A549 (cell line): ENCODE measurements around the gene BCAS1. TPM values are rescaled to one million over a fixed set of nuclear protein-coding genes. Genes with fewer than 3 reads are reported as not detected.

Experiments
- ATAC-seq, 2 experiments: fragments of 200-7000 bp in 1 of 2; fragments of >200 bp in 1 of 2; cut with Nextera tagmentation in 1 of 2; cut with Tn5 transposase in 1 of 2; 3 replicates each; pipeline versions ENCODE4 v1.8.0 to v1.9.1; 2018 to 2020; ENCODE audit warnings: mild to moderate bottlenecking in 1 of 2, moderate library complexity in 1 of 2
- CTCF ChIA-PET: fragments of 300-600 bp; sonication (Branson Sonifier 250); formaldehyde crosslinking; extraction: SDS; loops from one replicate; lab custom pipeline; 2021; ENCODE audit warnings: antibody characterized with exemption, inconsistent platforms; lab: Yijun Ruan, JAX
- POLR2A ChIA-PET: fragments of 350-600 bp; formaldehyde crosslinking; extraction: SDS; loops from one replicate; lab custom pipeline; 2021; ENCODE audit warnings: antibody characterized with exemption, inconsistent platforms; lab: Yijun Ruan, JAX
- DNase-seq, 2 experiments: peaks; one replicate each; pipeline versions ENCODE4 v3.0.0 to v3.0.0-alpha.2; 2011 to 2016; ENCODE audit warnings: low read depth in 1 of 2, low spot score in 1 of 2
- FAIRE-seq: peaks from 2 replicates; lab custom pipeline; 2011; peaks lifted over from hg19 to GRCh38; lab: Jason Lieb, UNC
- H3K27ac ChIP-seq, 2 experiments: fragments of >200 bp; sonication (Bioruptor Twin); formaldehyde crosslinking; 3 replicates each; pipeline ENCODE4 v1.5.1; 2016 to 2017
- H3K4me1 ChIP-seq: fragments of >200 bp; sonication (Bioruptor Twin); formaldehyde crosslinking; 3 replicates; pipeline ENCODE4 v1.6.1; 2016
- H3K4me2 ChIP-seq: fragments of >200 bp; sonication (Bioruptor Twin); formaldehyde crosslinking; 3 replicates; pipeline ENCODE4 v1.6.1; 2016
- H3K4me3 ChIP-seq: fragments of >200 bp; sonication (Bioruptor Twin); formaldehyde crosslinking; 3 replicates; pipeline ENCODE4 v1.5.1; 2016
- H3K9me3 ChIP-seq: fragments of >200 bp; sonication (Bioruptor Twin); formaldehyde crosslinking; 3 replicates; pipeline ENCODE4 v1.6.1; 2016
- CBX2 ChIP-seq: fragments of 200-600 bp; sonication (generic); IDR thresholded peaks from 2 replicates; pipeline ENCODE4 v1.6.1; 2016; ENCODE audit warnings: low read depth, mild to moderate bottlenecking, borderline replicate concordance
- CEBPB ChIP-seq, 2 experiments: fragments of >200 bp in 1 of 2; sonication (Bioruptor Twin) in 1 of 2; formaldehyde crosslinking in 1 of 2; IDR thresholded peaks; 2 replicates each; pipeline ENCODE4 v1.6.1; 2012 to 2016
- CHD2 ChIP-seq: fragments of 150-350 bp; IDR thresholded peaks from 2 replicates; pipeline ENCODE4 v1.6.1; 2014; ENCODE audit warnings: low read length; ENCODE audit not compliant: partially characterized antibody
- CHD4 ChIP-seq: fragments of 200-600 bp; sonication (generic); IDR thresholded peaks from 2 replicates; pipeline ENCODE4 v1.6.1; 2016; ENCODE audit warnings: antibody characterized with exemption, mild to moderate bottlenecking, borderline replicate concordance
- ESRRA ChIP-seq: fragments of 150-350 bp; IDR thresholded peaks from 2 replicates; pipeline ENCODE4 v1.6.1; 2014; ENCODE audit warnings: mild to moderate bottlenecking, low read length, borderline replicate concordance
- FOSB ChIP-seq: fragments of 250-450 bp; sonication (Bioruptor Pico); IDR thresholded peaks from 2 replicates; pipeline ENCODE4 v1.5.0; 2020; ENCODE audit warnings: mild to moderate bottlenecking, moderate library complexity
- FOSL2 ChIP-seq, 2 experiments: fragments of 450-650 bp in 1 of 2; fragments of >200 bp in 1 of 2; sonication (Bioruptor Twin) in 1 of 2; formaldehyde crosslinking; IDR thresholded peaks; 2 replicates each; pipeline versions ENCODE4 v1.5.0 to v1.6.1; 2016 to 2020; ENCODE audit warnings: mild to moderate bottlenecking in 1 of 2, moderate library complexity in 1 of 2
- HDAC2 ChIP-seq: fragments of 200-600 bp; sonication (generic); IDR thresholded peaks from 2 replicates; pipeline ENCODE4 v1.6.1; 2016
- HOXA7 ChIP-seq: fragments of 250-450 bp; sonication (Bioruptor Pico); IDR thresholded peaks from 2 replicates; pipeline ENCODE4 v1.5.0; 2020; ENCODE audit warnings: mild to moderate bottlenecking, moderate library complexity
- HOXB13 ChIP-seq: fragments of 250-450 bp; sonication (Bioruptor Pico); IDR thresholded peaks from 2 replicates; pipeline ENCODE4 v1.5.0; 2020; ENCODE audit warnings: low read depth, mild to moderate bottlenecking, moderate library complexity
- HOXB5 ChIP-seq: fragments of 250-450 bp; sonication (Bioruptor Pico); IDR thresholded peaks from 2 replicates; pipeline ENCODE4 v1.5.0; 2020; ENCODE audit warnings: mild to moderate bottlenecking, moderate library complexity
- JUNB ChIP-seq: fragments of >200 bp; sonication (Bioruptor Twin); formaldehyde crosslinking; IDR thresholded peaks from 2 replicates; pipeline ENCODE4 v1.6.1; 2016
- MAFK ChIP-seq: fragments of 450-650 bp; IDR thresholded peaks from 2 replicates; pipeline ENCODE4 v1.6.1; 2014; ENCODE audit not compliant: partially characterized antibody
- MAZ ChIP-seq: fragments of 150-350 bp; IDR thresholded peaks from 2 replicates; pipeline ENCODE4 v1.6.1; 2014; ENCODE audit warnings: antibody characterized with exemption, low read depth, low read length, borderline replicate concordance
- MYC ChIP-seq: IDR thresholded peaks from 2 replicates; pipeline ENCODE4 v1.6.1; 2012; ENCODE audit warnings: mild to moderate bottlenecking, inconsistent platforms, low read length, improper control_type of control experiment, borderline replicate concordance
- NPAS2 ChIP-seq: fragments of 250-450 bp; sonication (Bioruptor Pico); IDR thresholded peaks from 2 replicates; pipeline ENCODE4 v1.8.0; 2022; ENCODE audit warnings: mild to moderate bottlenecking, moderate library complexity, borderline replicate concordance
- NR3C1 ChIP-seq: fragments of >200 bp; sonication (Bioruptor Twin); formaldehyde crosslinking; IDR thresholded peaks from 3 replicates; pipeline ENCODE4 v1.6.1; 2017
- RARB ChIP-seq: fragments of 250-450 bp; sonication (Bioruptor Pico); IDR thresholded peaks from 2 replicates; pipeline ENCODE4 v1.8.0; 2021; ENCODE audit warnings: mild to moderate bottlenecking, moderate library complexity
- RFX5 ChIP-seq: fragments of 450-650 bp; IDR thresholded peaks from 2 replicates; pipeline ENCODE4 v1.7.1; 2014; ENCODE audit warnings: antibody characterized with exemption, mild to moderate bottlenecking, moderate library complexity
- TP53 ChIP-seq: fragments of 250-450 bp; sonication (Bioruptor Pico); IDR thresholded peaks from 2 replicates; pipeline ENCODE4 v1.5.0; 2021; ENCODE audit warnings: mild to moderate bottlenecking, moderate library complexity
- ZFP36 ChIP-seq: fragments of 450-650 bp; IDR thresholded peaks from 2 replicates; pipeline ENCODE4 v1.6.1; 2014; ENCODE audit warnings: borderline replicate concordance; ENCODE audit not compliant: partially characterized antibody
- ZSCAN20 ChIP-seq: fragments of 250-450 bp; sonication (Bioruptor Pico); IDR thresholded peaks from 2 replicates; pipeline ENCODE4 v1.8.0; 2022; ENCODE audit warnings: mild to moderate bottlenecking, moderate library complexity
- WGBS: methylation state at CpG from one replicate; pipeline ENCODE4 v1.1.6; 2017; ENCODE audit errors: missing lambda C conversion rate; 5-methylcytosine and 5-hydroxymethylcytosine counted together
- polyA plus RNA-seq, 4 experiments: library from polyadenylated mRNA; depleted of rRNA in 3 of 4; stranded (reverse); fragments of >200 nt; fragmentation: RNase III in 1 of 4; extraction: RNeasy Plus Mini Kit Qiagen cat#74134 plus additional on column Dnase treatment in 1 of 4; gene quantifications; 2 replicates in 3 of 4; 3 replicates in 1 of 4; pipeline ENCODE4 v1.2.3, GENCODE V29; 2011 to 2017
- TF ChIP-seq, protein P1 (sequence below): fragments of 150-350 bp; IDR thresholded peaks from 2 replicates; pipeline ENCODE4 v1.6.1; 2014; ENCODE audit warnings: low read depth, mild to moderate bottlenecking, low read length
- TF ChIP-seq, protein P2 (sequence below): IDR thresholded peaks from 2 replicates; pipeline ENCODE4 v1.6.1; 2012; ENCODE audit warnings: low read depth, borderline replicate concordance
- TF ChIP-seq, protein P3 (sequence below): fragments of 250-450 bp; sonication (Bioruptor Pico); IDR thresholded peaks from 2 replicates; pipeline ENCODE4 v1.5.0; 2020; ENCODE audit warnings: low read depth, mild to moderate bottlenecking, moderate library complexity

Gene BCAS1
- polyA plus RNA-seq, 2 of the 4 experiments (the other 2 are of a cell fraction): 1.4 to 3.9 TPM

DNA sequence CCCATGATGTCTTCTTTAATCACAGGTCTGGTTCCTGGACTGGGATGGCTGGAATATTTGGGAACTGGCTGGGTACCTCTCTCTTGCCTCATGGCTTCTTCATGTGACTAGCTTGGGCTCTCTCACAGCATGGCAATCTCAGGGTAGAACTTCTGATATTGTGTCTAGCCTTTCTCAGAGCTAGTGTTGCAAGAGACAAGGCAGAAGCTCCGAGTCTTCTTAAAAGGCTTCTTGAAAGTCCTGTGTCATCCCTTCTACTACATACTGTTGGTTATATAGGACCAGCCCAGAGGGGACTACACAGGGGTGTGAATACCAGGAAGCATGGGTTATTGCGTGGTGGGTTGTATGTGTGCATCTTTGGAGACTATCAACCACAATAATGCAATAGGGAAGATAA is 23.3 kb downstream of the BCAS1 start (continued):
- TF ChIP-seq HOXB13 (CRISPR knock-in tag) (no peak), NPAS2 (CRISPR knock-in tag) (no peak), RFX5 (no peak)

DNA sequence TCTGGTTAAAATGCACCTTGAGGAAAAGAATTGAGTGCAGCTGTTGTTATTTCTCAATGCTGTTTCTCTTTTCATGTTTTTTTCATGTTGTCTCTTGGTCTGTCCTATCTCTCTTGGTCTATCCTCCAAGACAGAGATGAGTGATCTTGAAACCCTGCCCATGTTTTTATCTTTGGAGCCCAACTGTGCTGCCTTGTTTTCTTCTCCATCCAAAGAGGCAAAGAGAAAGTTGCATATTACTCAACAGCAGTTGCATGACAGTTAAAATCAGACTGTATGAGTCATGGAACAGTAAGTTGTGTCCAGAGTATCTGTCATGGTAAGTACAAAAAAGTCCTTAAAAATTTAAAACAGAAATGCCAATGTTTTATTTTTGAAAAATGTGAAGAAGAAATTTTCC is 26.2 kb downstream of the BCAS1 start:
- FAIRE-seq (no peak), ATAC-seq (0 out of 6 replicates have a peak, but pooled peaks of 1 of the 2 experiments have one; percentile 55), DNase-seq (no peak)
- Histone ChIP-seq H3K4me3 (no peak overlapping the region), H3K4me2 (no peak overlapping the region), H3K27ac (no peak overlapping the region), H3K9me3 (no peaks in the 10 kb centered on the region), H3K4me1 (peaks cover 7% of the 10 kb centered on the region; the same call in 1 of the 3 replicates)
- TF ChIP-seq CEBPB (IDR thresholded peaks at IDR 0.05) (peak in 1 of 2 experiments; percentile 33; a peak in 1 of 4 replicates), FOSL2 (IDR thresholded peaks at IDR 0.05) (no peak), FOSL2 (CRISPR knock-in tag; IDR thresholded peaks at IDR 0.05) (peak; percentile 75), MYC (no peak)
- POLR2A ChIA-PET: no interaction called here
- CTCF ChIA-PET: no interaction called here

DNA sequence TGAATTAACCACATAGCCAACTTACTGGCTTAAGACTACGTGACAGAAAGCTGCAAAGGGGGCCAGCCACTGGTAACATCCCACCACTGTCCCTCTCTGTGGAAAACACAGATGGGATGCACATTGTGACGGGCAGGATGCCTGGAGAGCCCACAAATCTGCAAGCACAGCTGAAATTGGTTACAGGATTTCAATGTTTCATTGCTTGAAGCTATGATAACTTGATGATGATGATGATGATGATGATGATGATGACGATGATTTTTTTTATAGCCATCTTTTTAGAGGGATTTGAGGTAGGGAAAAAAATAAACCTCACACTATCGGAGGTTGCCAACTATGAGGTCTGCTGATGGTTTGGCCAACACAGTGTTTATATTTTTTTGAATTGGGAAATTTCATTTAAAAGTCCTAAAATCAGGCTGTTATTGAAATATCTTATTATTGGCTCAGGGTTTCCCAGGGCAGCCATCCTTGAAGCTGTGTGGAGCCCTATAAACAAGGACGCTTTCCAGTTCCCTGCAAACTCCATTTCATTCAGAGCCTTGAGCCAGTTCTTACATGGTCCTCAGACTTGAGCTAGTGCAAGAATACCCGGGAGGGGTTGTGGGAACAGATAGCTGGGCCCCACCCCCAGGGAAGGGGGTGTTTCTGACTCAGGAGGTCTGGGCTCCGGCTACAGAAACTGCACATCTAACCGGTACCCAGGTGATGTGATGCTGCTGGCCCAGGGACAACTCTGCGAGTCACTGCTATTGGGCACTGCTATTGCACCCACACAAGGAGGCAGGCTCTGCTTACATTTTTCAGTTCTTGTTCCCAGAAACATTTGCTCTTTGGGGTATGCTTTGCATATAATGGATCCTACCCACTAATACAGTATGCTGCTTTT is 27.1 kb downstream of the BCAS1 start:
- Histone ChIP-seq H3K9me3 (no peaks in the 10 kb centered on the region), H3K4me2 (no peak overlapping the region), H3K4me3 (no peak overlapping the region)
- peak; percentile 56 for TF ChIP-seq MAFK
- TF ChIP-seq, protein P1, sequence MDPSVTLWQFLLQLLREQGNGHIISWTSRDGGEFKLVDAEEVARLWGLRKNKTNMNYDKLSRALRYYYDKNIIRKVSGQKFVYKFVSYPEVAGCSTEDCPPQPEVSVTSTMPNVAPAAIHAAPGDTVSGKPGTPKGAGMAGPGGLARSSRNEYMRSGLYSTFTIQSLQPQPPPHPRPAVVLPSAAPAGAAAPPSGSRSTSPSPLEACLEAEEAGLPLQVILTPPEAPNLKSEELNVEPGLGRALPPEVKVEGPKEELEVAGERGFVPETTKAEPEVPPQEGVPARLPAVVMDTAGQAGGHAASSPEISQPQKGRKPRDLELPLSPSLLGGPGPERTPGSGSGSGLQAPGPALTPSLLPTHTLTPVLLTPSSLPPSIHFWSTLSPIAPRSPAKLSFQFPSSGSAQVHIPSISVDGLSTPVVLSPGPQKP: no peak
- TF ChIP-seq ZSCAN20 (CRISPR knock-in tag): no peak
- TF ChIP-seq HOXA7 (CRISPR knock-in tag): no peak
- no peak for TF ChIP-seq MAZ
- no peak for TF ChIP-seq HDAC2
- TF ChIP-seq, protein P2, sequence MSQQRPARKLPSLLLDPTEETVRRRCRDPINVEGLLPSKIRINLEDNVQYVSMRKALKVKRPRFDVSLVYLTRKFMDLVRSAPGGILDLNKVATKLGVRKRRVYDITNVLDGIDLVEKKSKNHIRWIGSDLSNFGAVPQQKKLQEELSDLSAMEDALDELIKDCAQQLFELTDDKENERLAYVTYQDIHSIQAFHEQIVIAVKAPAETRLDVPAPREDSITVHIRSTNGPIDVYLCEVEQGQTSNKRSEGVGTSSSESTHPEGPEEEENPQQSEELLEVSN: no peak
- TF ChIP-seq, all 56 proteins: peak for 1
- 60% methylated on average over 9 of the region's 9 CpGs for WGBS
- peak; percentile 38 to 64; a peak in 2 of 6 replicates for ATAC-seq
- no peak for FAIRE-seq
- CTCF ChIA-PET: interaction anchor here (0.6 to 2.2 kb wide), 7 partner anchors 11 to 603 kb away, joined by 3 to 6 read pairs (median 4); no protein-coding TSS in a partner anchor
- DNase-seq: no peak
- POLR2A ChIA-PET: no interaction called here
- H3K27ac ChIP-seq: no peak overlapping the region
- peaks cover 7% of the 10 kb centered on the region; the same call in 1 of the 3 replicates for H3K4me1 ChIP-seq

DNA sequence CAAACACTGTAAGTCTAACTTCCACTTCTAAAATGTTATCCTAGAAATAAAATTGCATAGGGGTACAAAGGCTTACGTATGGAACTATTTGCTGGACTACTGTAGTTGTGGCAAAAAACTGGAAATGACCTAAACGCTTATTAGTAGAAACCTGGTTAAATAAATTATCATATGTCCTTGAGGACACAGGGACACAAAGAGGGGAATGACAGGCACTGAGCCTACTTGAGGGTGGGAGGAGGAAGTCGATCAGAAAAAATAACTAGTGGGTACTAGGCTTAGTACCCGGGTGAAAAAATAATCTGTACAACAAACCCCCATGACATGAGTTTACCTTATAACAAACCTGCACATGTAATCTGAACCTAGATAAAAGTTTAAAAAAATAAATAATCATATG is 28.4 kb downstream of the BCAS1 start:
- ATAC-seq: no peak
- ChIA-PET CTCF (interaction anchor here (1.4 to 2.2 kb wide), 2 partner anchors 55 to 158 kb away, joined by 3 to 6 read pairs; no protein-coding TSS in a partner anchor), POLR2A (no interaction called here)
- no peaks in the 10 kb centered on the region for H3K9me3 ChIP-seq
- no peak for DNase-seq
- no peak for FAIRE-seq
- WGBS: 65% methylated on average over 4 of the region's 4 CpGs
- no peak overlapping the region for H3K4me2 ChIP-seq
- no peak overlapping the region for H3K27ac ChIP-seq
- H3K4me3 ChIP-seq: no peak overlapping the region
- H3K4me1 ChIP-seq: peaks cover 7% of the 10 kb centered on the region; the same call in 1 of the 3 replicates
- TF ChIP-seq HOXB5 (CRISPR knock-in tag): no peak
- TF ChIP-seq, protein P2: no peak
- TF ChIP-seq CHD2: no peak
- no peak for TF ChIP-seq MAZ
- no peak for TF ChIP-seq RARB (CRISPR knock-in tag)
- no peak for TF ChIP-seq ESRRA
- TF ChIP-seq FOSB (CRISPR knock-in tag): no peak
- TF ChIP-seq NPAS2 (CRISPR knock-in tag): no peak
- no peak for TF ChIP-seq NR3C1
- no peak for TF ChIP-seq CHD4
- no peak for TF ChIP-seq ZFP36
- TF ChIP-seq, protein P3, sequence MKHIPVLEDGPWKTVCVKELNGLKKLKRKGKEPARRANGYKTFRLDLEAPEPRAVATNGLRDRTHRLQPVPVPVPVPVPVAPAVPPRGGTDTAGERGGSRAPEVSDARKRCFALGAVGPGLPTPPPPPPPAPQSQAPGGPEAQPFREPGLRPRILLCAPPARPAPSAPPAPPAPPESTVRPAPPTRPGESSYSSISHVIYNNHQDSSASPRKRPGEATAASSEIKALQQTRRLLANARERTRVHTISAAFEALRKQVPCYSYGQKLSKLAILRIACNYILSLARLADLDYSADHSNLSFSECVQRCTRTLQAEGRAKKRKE (CRISPR knock-in tag): no peak
- TF ChIP-seq CBX2: no peak
- no peak for TF ChIP-seq TP53 (CRISPR knock-in tag)
- no peak for TF ChIP-seq JUNB
